Right lobe of liver (tissue), 4 donors: ENCODE measurements around the gene TRRAP.
"Not testable (repeated sequence)": the region's sequence is repeated elsewhere in the genome, so short reads cannot be mapped to it uniquely, and the experiment has no call there.

Experiments used
- POLR2A ChIP-seq: fragments of 450-650 bp; IDR thresholded peaks from one replicate; pipeline ENCODE4 v1.6.1; 2017; ENCODE audit warnings: antibody characterized with exemption, mild to moderate bottlenecking
- TF ChIP-seq, protein P1 (sequence below), 4 donors: fragments of 200-600 bp in 3 of 4; fragments of 450-650 bp in 1 of 4; IDR thresholded peaks; one replicate each; pipeline versions ENCODE4 v1.5.1 to v1.8.0; 2016 to 2022; ENCODE audit warnings: antibody characterized with exemption in 4 of 4, mild to moderate bottlenecking in 2 of 4
- donor health status: DM: no; HTN: no; CAD: no.
- donor health status: DM: no; HTN: no; CAD: no.
- donor health status: DM: no; HTN: yes; CAD: no.

DNA sequence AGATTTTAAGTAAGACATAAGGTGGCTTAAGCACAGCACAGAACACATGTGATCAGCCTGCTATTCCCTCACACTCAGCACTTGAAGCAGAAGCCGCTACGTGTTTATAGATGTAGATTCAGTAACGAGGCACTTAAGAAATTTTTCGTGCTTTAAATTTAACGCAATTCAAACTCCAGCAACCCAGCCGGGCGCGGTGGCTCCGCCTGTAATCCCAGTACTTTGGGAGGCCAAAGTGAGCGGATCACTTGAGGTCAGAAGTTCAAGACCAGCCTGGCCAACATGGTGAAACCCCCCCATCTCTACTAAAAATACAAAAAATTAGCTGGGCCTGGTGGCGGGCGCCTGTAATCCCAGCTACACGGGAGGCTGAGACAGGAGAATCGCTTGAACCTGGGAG is 167.9 kb downstream of the TRRAP start:
- TF ChIP-seq, protein P1, sequence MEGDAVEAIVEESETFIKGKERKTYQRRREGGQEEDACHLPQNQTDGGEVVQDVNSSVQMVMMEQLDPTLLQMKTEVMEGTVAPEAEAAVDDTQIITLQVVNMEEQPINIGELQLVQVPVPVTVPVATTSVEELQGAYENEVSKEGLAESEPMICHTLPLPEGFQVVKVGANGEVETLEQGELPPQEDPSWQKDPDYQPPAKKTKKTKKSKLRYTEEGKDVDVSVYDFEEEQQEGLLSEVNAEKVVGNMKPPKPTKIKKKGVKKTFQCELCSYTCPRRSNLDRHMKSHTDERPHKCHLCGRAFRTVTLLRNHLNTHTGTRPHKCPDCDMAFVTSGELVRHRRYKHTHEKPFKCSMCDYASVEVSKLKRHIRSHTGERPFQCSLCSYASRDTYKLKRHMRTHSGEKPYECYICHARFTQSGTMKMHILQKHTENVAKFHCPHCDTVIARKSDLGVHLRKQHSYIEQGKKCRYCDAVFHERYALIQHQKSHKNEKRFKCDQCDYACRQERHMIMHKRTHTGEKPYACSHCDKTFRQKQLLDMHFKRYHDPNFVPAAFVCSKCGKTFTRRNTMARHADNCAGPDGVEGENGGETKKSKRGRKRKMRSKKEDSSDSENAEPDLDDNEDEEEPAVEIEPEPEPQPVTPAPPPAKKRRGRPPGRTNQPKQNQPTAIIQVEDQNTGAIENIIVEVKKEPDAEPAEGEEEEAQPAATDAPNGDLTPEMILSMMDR (IDR thresholded peaks at IDR 0.05), result not testable (repeated sequence)
- TF ChIP-seq POLR2A, result not testable (repeated sequence)
